A549 (cell line): ENCODE measurements around the gene KRT3. TPM values are rescaled to one million over a fixed set of nuclear protein-coding genes. Genes with fewer than 3 reads are reported as not detected.

Experiments
- ATAC-seq, 2 experiments: fragments of 200-7000 bp in 1 of 2; fragments of >200 bp in 1 of 2; cut with Nextera tagmentation in 1 of 2; cut with Tn5 transposase in 1 of 2; 3 replicates each; pipeline versions ENCODE4 v1.8.0 to v1.9.1; 2018 to 2020; ENCODE audit warnings: mild to moderate bottlenecking in 1 of 2, moderate library complexity in 1 of 2
- CTCF ChIA-PET: fragments of 300-600 bp; sonication (Branson Sonifier 250); formaldehyde crosslinking; extraction: SDS; loops from one replicate; lab custom pipeline; 2021; ENCODE audit warnings: antibody characterized with exemption, inconsistent platforms; lab: Yijun Ruan, JAX
- POLR2A ChIA-PET: fragments of 350-600 bp; formaldehyde crosslinking; extraction: SDS; loops from one replicate; lab custom pipeline; 2021; ENCODE audit warnings: antibody characterized with exemption, inconsistent platforms; lab: Yijun Ruan, JAX
- DNase-seq, 2 experiments: peaks; one replicate each; pipeline versions ENCODE4 v3.0.0 to v3.0.0-alpha.2; 2011 to 2016; ENCODE audit warnings: low read depth in 1 of 2, low spot score in 1 of 2
- FAIRE-seq: peaks from 2 replicates; lab custom pipeline; 2011; peaks lifted over from hg19 to GRCh38; lab: Jason Lieb, UNC
- H3K27ac ChIP-seq, 2 experiments: fragments of >200 bp; sonication (Bioruptor Twin); formaldehyde crosslinking; 3 replicates each; pipeline ENCODE4 v1.5.1; 2016 to 2017
- H3K4me1 ChIP-seq: fragments of >200 bp; sonication (Bioruptor Twin); formaldehyde crosslinking; 3 replicates; pipeline ENCODE4 v1.6.1; 2016
- H3K4me2 ChIP-seq: fragments of >200 bp; sonication (Bioruptor Twin); formaldehyde crosslinking; 3 replicates; pipeline ENCODE4 v1.6.1; 2016
- H3K4me3 ChIP-seq: fragments of >200 bp; sonication (Bioruptor Twin); formaldehyde crosslinking; 3 replicates; pipeline ENCODE4 v1.5.1; 2016
- H3K9me3 ChIP-seq: fragments of >200 bp; sonication (Bioruptor Twin); formaldehyde crosslinking; 3 replicates; pipeline ENCODE4 v1.6.1; 2016
- BHLHE40 ChIP-seq: IDR thresholded peaks from 2 replicates; pipeline ENCODE4 v1.6.1; 2012; ENCODE audit warnings: low read depth, low read length, inconsistent platforms
- CEBPB ChIP-seq, 2 experiments: fragments of >200 bp in 1 of 2; sonication (Bioruptor Twin) in 1 of 2; formaldehyde crosslinking in 1 of 2; IDR thresholded peaks; 2 replicates each; pipeline ENCODE4 v1.6.1; 2012 to 2016
- CHD4 ChIP-seq: fragments of 200-600 bp; sonication (generic); IDR thresholded peaks from 2 replicates; pipeline ENCODE4 v1.6.1; 2016; ENCODE audit warnings: antibody characterized with exemption, mild to moderate bottlenecking, borderline replicate concordance
- EHF ChIP-seq: fragments of 250-450 bp; sonication (Bioruptor Pico); IDR thresholded peaks from 2 replicates; pipeline ENCODE4 v1.5.0; 2020; ENCODE audit warnings: mild to moderate bottlenecking
- EHMT2 ChIP-seq: fragments of 200-600 bp; sonication (generic); IDR thresholded peaks from 2 replicates; pipeline ENCODE4 v1.6.1; 2016; ENCODE audit warnings: antibody characterized with exemption, low read depth, mild to moderate bottlenecking, moderate library complexity
- EP300 ChIP-seq, 2 experiments: fragments of >200 bp; sonication (Bioruptor Twin); formaldehyde crosslinking; IDR thresholded peaks; 2 replicates in 1 of 2; 3 replicates in 1 of 2; pipeline ENCODE4 v1.6.1; 2016 to 2017
- ESRRA ChIP-seq: fragments of 150-350 bp; IDR thresholded peaks from 2 replicates; pipeline ENCODE4 v1.6.1; 2014; ENCODE audit warnings: mild to moderate bottlenecking, low read length, borderline replicate concordance
- FOSL2 ChIP-seq, 2 experiments: fragments of 450-650 bp in 1 of 2; fragments of >200 bp in 1 of 2; sonication (Bioruptor Twin) in 1 of 2; formaldehyde crosslinking; IDR thresholded peaks; 2 replicates each; pipeline versions ENCODE4 v1.5.0 to v1.6.1; 2016 to 2020; ENCODE audit warnings: mild to moderate bottlenecking in 1 of 2, moderate library complexity in 1 of 2
- FOXS1 ChIP-seq: fragments of 250-450 bp; sonication (Bioruptor Pico); IDR thresholded peaks from 2 replicates; pipeline ENCODE4 v1.5.0; 2020; ENCODE audit warnings: mild to moderate bottlenecking, moderate library complexity
- GATA3 ChIP-seq: IDR thresholded peaks from 2 replicates; pipeline ENCODE4 v1.6.1; 2012; ENCODE audit warnings: borderline replicate concordance
- HOXA7 ChIP-seq: fragments of 250-450 bp; sonication (Bioruptor Pico); IDR thresholded peaks from 2 replicates; pipeline ENCODE4 v1.5.0; 2020; ENCODE audit warnings: mild to moderate bottlenecking, moderate library complexity
- HOXB13 ChIP-seq: fragments of 250-450 bp; sonication (Bioruptor Pico); IDR thresholded peaks from 2 replicates; pipeline ENCODE4 v1.5.0; 2020; ENCODE audit warnings: low read depth, mild to moderate bottlenecking, moderate library complexity
- JUN ChIP-seq, 2 experiments: fragments of >200 bp; sonication (Bioruptor Twin); formaldehyde crosslinking; IDR thresholded peaks; 2 replicates in 1 of 2; 3 replicates in 1 of 2; pipeline ENCODE4 v1.6.1; 2016 to 2017
- KDM1A ChIP-seq: fragments of 200-600 bp; sonication (generic); IDR thresholded peaks from 2 replicates; pipeline ENCODE4 v1.6.1; 2016; ENCODE audit warnings: low read depth, mild to moderate bottlenecking
- MAZ ChIP-seq: fragments of 150-350 bp; IDR thresholded peaks from 2 replicates; pipeline ENCODE4 v1.6.1; 2014; ENCODE audit warnings: antibody characterized with exemption, low read depth, low read length, borderline replicate concordance
- MYC ChIP-seq: IDR thresholded peaks from 2 replicates; pipeline ENCODE4 v1.6.1; 2012; ENCODE audit warnings: mild to moderate bottlenecking, inconsistent platforms, low read length, improper control_type of control experiment, borderline replicate concordance
- PHF8 ChIP-seq: fragments of 200-600 bp; sonication (generic); IDR thresholded peaks from 2 replicates; pipeline ENCODE4 v1.6.1; 2016; ENCODE audit warnings: low read depth, mild to moderate bottlenecking, antibody characterized with exemption, moderate library complexity, borderline replicate concordance
- POLR2A ChIP-seq: IDR thresholded peaks from 2 replicates; pipeline ENCODE4 v1.6.1; 2012; ENCODE audit warnings: mild to moderate bottlenecking, low read length
- RNF2 ChIP-seq: fragments of 200-600 bp; sonication (generic); IDR thresholded peaks from 2 replicates; pipeline ENCODE4 v1.6.1; 2016; ENCODE audit warnings: low read depth, mild to moderate bottlenecking, antibody characterized with exemption, moderate library complexity, borderline replicate concordance
- SMC3 ChIP-seq: fragments of >200 bp; sonication (Bioruptor Twin); formaldehyde crosslinking; IDR thresholded peaks from 3 replicates; pipeline ENCODE4 v1.6.1; 2018; ENCODE audit warnings: inconsistent platforms
- ZNF302 ChIP-seq: fragments of 250-450 bp; sonication (Bioruptor Pico); IDR thresholded peaks from 2 replicates; pipeline ENCODE4 v1.9.0; 2021; ENCODE audit warnings: inconsistent platforms, mild to moderate bottlenecking, moderate library complexity
- WGBS: methylation state at CpG from one replicate; pipeline ENCODE4 v1.1.6; 2017; ENCODE audit errors: missing lambda C conversion rate; 5-methylcytosine and 5-hydroxymethylcytosine counted together
- polyA plus RNA-seq, 4 experiments: library from polyadenylated mRNA; depleted of rRNA in 3 of 4; stranded (reverse); fragments of >200 nt; fragmentation: RNase III in 1 of 4; extraction: RNeasy Plus Mini Kit Qiagen cat#74134 plus additional on column Dnase treatment in 1 of 4; gene quantifications; 2 replicates in 3 of 4; 3 replicates in 1 of 4; pipeline ENCODE4 v1.2.3, GENCODE V29; 2011 to 2017
- TF ChIP-seq, protein P1 (sequence below): fragments of >200 bp; sonication (Bioruptor Twin); formaldehyde crosslinking; IDR thresholded peaks from 3 replicates; pipeline ENCODE4 v1.6.1; 2016
- TF ChIP-seq, protein P2 (sequence below): fragments of 150-350 bp; IDR thresholded peaks from 2 replicates; pipeline ENCODE4 v1.6.1; 2014; ENCODE audit warnings: low read depth, mild to moderate bottlenecking, low read length
- TF ChIP-seq, protein P3 (sequence below): IDR thresholded peaks from 2 replicates; pipeline ENCODE4 v1.6.1; 2012

Gene KRT3
- polyA plus RNA-seq, 2 of the 4 experiments (the other 2 are of a cell fraction), result 0.04 to 0.06 TPM

DNA sequence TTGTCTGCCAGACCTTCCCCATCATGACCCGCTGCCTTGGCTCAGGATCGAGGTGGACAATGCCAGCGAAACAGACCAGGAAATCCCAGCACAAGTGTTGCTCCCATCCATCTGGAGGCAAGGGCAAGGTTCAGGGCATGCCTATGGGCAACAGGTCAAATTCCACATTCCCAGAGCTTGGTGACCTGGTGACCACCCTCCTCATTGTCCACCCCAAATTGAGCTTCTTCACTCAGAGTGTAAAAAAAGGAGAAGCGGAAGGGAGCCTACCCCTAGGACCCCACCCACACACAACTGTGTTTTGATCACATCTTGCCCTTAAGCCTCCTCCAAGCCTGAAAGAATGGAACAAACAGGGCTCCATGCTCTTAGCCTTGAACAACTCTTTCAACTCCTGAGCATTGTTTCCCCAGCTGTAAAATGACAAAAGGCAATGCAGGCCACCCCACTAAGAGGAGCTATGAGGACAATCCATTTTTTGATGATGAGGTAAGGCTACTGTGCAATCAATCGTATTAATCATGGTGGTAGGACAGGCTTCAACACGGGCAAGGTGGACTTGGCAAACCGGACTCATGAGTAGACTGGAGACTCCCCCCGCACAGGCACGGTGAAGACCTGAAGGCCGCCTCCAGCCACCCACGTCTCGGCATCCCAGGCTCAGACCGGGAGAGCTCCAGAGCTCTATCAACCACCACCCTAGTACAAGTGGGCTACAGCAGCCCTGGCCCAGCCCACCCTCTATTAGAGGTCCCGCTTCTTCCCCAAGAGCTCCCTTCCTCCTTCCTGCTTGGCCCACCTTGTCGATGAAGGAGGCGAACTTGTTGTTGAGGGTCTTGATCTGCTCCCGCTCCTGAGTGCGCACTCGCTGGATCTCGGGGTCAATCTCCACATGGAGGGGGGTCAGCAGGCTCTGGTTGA lies 37.3 kb upstream of the KRT3 start:
- peaks cover 13% of the 10 kb centered on the region; the same call in 2 of the 3 replicates for H3K4me1 ChIP-seq
- FAIRE-seq, result no peak
- POLR2A ChIA-PET, result no interaction called here
- no peak overlapping the region for H3K27ac ChIP-seq
- ATAC-seq, result no peak
- no peak for TF ChIP-seq BHLHE40
- no peak for TF ChIP-seq GATA3
- TF ChIP-seq POLR2A, result no peak
- TF ChIP-seq ZNF302, result no peak
- TF ChIP-seq KDM1A, result no peak
- no peak for TF ChIP-seq JUN (IDR thresholded peaks at IDR 0.05)
- no peak for TF ChIP-seq MYC
- TF ChIP-seq EHF (CRISPR knock-in tag), result no peak
- TF ChIP-seq HOXA7 (CRISPR knock-in tag), result no peak
- TF ChIP-seq MAZ, result no peak
- H3K4me3 ChIP-seq, result no peak overlapping the region
- no peaks in the 10 kb centered on the region for H3K9me3 ChIP-seq
- CTCF ChIA-PET, result interaction anchor here (0.6 to 1.9 kb wide), 3 partner anchors 14 to 143 kb away, joined by 3 to 7 read pairs (median 3); no protein-coding TSS in a partner anchor
- DNase-seq, result no peak
- WGBS, result 92% methylated on average over 20 of the region's 20 CpGs
- H3K4me2 ChIP-seq, result no peak overlapping the region

DNA sequence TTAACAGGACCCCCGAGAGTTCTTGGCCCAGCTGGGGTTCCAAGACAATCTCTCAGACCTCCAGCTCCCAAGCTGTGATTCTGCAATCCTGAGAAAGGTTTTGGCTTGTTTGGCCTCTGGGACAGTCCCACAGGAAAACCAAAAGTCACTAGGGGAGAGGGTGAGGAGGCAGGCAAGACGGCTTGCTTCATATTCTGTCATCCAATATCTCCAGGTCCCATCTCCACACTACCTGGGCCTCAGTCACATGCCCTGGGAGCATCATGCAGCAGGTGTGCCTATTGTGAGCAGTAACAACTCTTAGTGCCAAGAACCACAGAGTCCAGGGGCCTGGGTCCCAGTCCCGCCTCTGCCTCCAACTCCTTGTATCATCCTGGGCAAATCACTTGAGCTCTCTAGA lies 36.5 kb upstream of the KRT3 start:
- DNase-seq (no peak), FAIRE-seq (no peak), ATAC-seq (no peak)
- CTCF ChIA-PET, result interaction anchor here (0.9 to 1.2 kb wide), 3 partner anchors 33 to 807 kb away, joined by 3 read pairs; no protein-coding TSS in a partner anchor
- WGBS, result 55% methylated on average over 3 of the region's 3 CpGs
- H3K4me3 ChIP-seq, result no peak overlapping the region
- no peaks in the 10 kb centered on the region for H3K9me3 ChIP-seq
- POLR2A ChIA-PET, result no interaction called here
- no peak overlapping the region for H3K4me2 ChIP-seq
- TF ChIP-seq GATA3 (no peak), FOXS1 (CRISPR knock-in tag) (no peak), PHF8 (no peak), HOXB13 (CRISPR knock-in tag) (no peak), EHMT2 (no peak), CEBPB (IDR thresholded peaks at IDR 0.05) (no peak), CHD4 (no peak), JUN (IDR thresholded peaks at IDR 0.05) (no peak), SMC3 (no peak), EP300 (IDR thresholded peaks at IDR 0.05) (no peak), HOXA7 (CRISPR knock-in tag) (no peak), RNF2 (no peak), FOSL2 (IDR thresholded peaks at IDR 0.05) (no peak), FOSL2 (CRISPR knock-in tag; IDR thresholded peaks at IDR 0.05) (no peak), POLR2A (no peak), ZNF302 (no peak), ESRRA (no peak)
- TF ChIP-seq, protein P1, sequence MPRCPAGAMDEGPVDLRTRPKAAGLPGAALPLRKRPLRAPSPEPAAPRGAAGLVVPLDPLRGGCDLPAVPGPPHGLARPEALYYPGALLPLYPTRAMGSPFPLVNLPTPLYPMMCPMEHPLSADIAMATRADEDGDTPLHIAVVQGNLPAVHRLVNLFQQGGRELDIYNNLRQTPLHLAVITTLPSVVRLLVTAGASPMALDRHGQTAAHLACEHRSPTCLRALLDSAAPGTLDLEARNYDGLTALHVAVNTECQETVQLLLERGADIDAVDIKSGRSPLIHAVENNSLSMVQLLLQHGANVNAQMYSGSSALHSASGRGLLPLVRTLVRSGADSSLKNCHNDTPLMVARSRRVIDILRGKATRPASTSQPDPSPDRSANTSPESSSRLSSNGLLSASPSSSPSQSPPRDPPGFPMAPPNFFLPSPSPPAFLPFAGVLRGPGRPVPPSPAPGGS, result no peak
- TF ChIP-seq, protein P2, sequence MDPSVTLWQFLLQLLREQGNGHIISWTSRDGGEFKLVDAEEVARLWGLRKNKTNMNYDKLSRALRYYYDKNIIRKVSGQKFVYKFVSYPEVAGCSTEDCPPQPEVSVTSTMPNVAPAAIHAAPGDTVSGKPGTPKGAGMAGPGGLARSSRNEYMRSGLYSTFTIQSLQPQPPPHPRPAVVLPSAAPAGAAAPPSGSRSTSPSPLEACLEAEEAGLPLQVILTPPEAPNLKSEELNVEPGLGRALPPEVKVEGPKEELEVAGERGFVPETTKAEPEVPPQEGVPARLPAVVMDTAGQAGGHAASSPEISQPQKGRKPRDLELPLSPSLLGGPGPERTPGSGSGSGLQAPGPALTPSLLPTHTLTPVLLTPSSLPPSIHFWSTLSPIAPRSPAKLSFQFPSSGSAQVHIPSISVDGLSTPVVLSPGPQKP, result no peak
- TF ChIP-seq, protein P3, sequence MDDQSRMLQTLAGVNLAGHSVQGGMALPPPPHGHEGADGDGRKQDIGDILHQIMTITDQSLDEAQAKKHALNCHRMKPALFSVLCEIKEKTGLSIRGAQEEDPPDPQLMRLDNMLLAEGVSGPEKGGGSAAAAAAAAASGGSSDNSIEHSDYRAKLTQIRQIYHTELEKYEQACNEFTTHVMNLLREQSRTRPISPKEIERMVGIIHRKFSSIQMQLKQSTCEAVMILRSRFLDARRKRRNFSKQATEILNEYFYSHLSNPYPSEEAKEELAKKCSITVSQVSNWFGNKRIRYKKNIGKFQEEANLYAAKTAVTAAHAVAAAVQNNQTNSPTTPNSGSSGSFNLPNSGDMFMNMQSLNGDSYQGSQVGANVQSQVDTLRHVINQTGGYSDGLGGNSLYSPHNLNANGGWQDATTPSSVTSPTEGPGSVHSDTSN, result no peak
- peaks cover 11% of the 10 kb centered on the region for H3K4me1 ChIP-seq
- no peak overlapping the region for H3K27ac ChIP-seq
